ENCODE data around the gene MOSPD3. TPM values are rescaled to one million over a fixed set of nuclear protein-coding genes. Genes with fewer than 3 reads are reported as not detected.

The MOSPD3 gene
- total RNA-seq, 1 donor from 2014 or later = 19.5 TPM

DNA sequence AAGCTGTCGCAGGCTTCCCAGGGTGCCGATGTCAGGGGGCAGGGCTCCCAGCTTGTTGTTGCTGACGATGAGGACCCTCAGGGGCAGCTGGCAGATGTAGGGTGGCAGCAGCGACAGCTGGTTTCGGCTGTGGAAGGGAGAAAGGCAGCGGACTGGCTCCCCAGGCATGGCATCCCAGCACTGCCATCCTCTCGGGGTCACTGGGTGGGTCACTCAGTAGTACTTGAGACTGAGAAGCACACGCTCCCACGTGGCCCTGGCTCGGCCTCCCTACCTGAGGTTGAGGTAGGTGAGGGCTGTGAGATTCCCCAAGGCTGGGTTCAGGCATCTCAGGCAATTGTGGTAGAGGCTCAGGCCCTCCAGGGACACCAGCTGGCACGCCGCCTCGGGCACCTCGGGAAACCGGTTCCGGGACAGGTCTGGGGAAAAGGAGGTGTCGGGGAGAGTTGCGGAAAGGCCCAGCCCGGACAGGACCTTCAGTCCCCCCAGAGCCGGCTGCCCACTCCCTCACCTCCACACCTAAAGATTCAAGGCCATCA is 30.2 kb upstream of the MOSPD3 start:
- H3K9me3 ChIP-seq = no peaks in the 10 kb centered on the region
- H3K4me1 ChIP-seq = peaks cover 49% of the 10 kb centered on the region
- H3K36me3 ChIP-seq = peaks cover 57% of the 10 kb centered on the region
- no peaks in the 10 kb centered on the region for H3K27me3 ChIP-seq (ENCODE audit: low read depth)
- peak overlapping the region; percentile 99 for H3K4me3 ChIP-seq
- intact Hi-C loops (cut with DNase I) = no loop called here
- TF ChIP-seq, protein P1, sequence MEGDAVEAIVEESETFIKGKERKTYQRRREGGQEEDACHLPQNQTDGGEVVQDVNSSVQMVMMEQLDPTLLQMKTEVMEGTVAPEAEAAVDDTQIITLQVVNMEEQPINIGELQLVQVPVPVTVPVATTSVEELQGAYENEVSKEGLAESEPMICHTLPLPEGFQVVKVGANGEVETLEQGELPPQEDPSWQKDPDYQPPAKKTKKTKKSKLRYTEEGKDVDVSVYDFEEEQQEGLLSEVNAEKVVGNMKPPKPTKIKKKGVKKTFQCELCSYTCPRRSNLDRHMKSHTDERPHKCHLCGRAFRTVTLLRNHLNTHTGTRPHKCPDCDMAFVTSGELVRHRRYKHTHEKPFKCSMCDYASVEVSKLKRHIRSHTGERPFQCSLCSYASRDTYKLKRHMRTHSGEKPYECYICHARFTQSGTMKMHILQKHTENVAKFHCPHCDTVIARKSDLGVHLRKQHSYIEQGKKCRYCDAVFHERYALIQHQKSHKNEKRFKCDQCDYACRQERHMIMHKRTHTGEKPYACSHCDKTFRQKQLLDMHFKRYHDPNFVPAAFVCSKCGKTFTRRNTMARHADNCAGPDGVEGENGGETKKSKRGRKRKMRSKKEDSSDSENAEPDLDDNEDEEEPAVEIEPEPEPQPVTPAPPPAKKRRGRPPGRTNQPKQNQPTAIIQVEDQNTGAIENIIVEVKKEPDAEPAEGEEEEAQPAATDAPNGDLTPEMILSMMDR (IDR thresholded peaks at IDR 0.05) = no peak
- ATAC-seq = peak; percentile 0 to 3
- peak; percentile 87 for DNase-seq
- peak overlapping the region; percentile 98 for H3K27ac ChIP-seq

DNA sequence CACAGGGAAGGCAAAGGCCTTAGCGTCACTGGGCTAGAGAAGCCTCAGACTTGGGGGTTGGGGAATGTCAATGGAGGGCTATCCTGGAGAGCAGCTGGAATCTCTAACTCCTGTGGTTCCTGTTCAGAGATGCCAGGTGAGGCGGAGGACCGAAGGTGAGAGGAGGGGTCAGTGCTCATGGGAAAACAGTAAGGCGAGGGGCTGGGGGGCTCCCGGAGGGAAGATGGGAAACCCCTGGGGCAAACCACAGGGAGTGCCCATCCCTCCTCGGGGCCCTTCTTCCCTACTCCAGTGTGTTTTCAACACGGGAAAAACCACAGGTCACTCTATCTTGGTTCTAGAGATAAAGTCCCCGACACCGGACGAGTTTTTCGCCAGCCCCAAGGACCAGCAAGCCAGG is 29.7 kb upstream of the MOSPD3 start:
- Histone ChIP-seq H3K9me3 (no peaks in the 10 kb centered on the region), H3K36me3 (peaks cover 52% of the 10 kb centered on the region), H3K27ac (peak overlapping the region; percentile 98), H3K4me1 (peaks cover 50% of the 10 kb centered on the region), H3K4me3 (peak overlapping the region; percentile 99), H3K27me3 (ENCODE audit: low read depth) (no peaks in the 10 kb centered on the region)
- no peak for ATAC-seq
- DNase-seq = peak; percentile 41
- TF ChIP-seq, protein P1 (IDR thresholded peaks at IDR 0.05) = no peak
- intact Hi-C loops (cut with DNase I) = no loop called here

DNA sequence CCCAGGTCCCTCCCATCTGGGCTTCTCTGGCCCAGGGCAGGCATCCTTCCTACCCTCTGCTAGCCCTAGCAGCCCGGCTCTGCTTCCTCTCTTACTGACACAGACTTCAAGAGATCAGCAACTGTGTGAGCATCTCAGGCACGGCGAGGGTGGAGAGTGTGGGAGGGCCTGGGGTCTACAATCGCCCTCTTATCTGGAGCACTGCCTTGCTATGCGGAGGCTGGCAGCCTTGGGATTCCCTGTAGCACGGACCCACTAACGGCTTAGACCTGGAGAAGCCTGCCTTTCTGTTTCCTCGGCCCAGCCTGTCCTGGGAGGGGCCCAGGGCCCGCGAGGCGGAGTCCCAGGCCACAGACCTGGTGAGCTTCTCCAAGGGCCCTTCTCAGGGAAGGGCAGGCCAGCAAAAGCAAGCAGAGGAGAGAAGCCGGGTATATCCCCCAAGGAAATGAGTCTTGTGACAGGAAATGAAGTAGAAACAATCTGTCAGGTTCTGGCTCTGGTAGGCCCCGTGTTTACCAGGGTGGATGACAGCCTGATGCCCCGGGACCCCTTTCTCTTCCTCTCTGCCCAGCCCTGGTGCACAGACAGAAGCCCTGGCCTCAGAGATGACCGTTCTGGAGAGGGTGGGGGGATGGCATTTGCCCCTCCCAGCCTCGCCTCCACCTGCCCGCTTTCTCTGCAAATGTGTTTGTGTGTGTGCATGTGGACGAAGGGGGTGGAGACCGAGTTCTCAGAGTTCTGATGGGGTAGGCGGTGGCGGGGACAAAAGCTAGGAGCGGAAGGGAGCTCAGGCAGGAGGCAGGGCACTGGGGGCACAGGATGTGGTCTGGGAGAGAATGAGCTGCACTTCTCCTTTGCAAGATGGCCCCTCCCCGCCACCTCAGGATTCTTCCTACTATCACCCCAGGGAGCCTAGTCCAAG is 28.9 kb upstream of the MOSPD3 start:
- intact Hi-C loops (cut with DNase I) = no loop called here
- ATAC-seq = peak; percentile 13 to 31
- Histone ChIP-seq H3K9me3 (no peaks in the 10 kb centered on the region), H3K4me1 (peaks cover 50% of the 10 kb centered on the region), H3K4me3 (peak overlapping the region; percentile 99), H3K36me3 (peaks cover 45% of the 10 kb centered on the region), H3K27ac (peak overlapping the region; percentile 98), H3K27me3 (ENCODE audit: low read depth) (no peaks in the 10 kb centered on the region)
- TF ChIP-seq, protein P1 (IDR thresholded peaks at IDR 0.05) = no peak
- peak; percentile 87 for DNase-seq

DNA sequence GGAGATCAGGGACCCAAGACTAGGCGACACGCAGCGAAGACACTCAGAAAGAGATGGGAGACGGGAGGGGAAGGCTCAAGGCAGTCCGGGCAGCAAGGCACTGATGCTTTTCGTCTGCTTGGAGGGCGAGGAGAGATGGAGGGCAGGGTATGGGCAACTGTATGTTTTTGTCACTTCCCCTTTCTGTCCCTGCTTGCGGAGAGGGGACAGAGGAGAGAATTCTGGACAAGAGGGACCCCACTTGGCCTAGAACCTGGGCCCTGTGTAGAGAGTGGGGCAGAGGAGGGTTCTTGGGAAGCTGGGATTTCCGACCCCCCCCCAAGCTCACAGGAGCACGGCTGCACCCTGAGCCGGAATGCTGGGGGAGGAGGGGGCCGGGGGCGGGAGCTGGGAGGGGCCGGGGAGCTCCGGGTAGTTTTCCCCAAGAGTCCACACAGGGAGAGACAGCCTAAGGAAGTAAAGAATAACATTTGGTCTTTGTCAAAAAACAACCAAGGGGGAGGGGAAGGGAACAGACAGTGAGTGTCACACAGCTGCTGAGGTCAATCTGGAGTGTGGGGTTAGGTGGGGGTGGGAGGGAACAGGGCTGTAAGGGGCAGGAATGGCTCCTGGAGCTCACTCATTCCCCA is 28.2 kb upstream of the MOSPD3 start:
- Histone ChIP-seq H3K27ac (peak overlapping the region; percentile 98), H3K4me1 (peaks cover 50% of the 10 kb centered on the region), H3K4me3 (peak overlapping the region; percentile 99), H3K27me3 (ENCODE audit: low read depth) (no peaks in the 10 kb centered on the region), H3K9me3 (no peaks in the 10 kb centered on the region), H3K36me3 (peaks cover 37% of the 10 kb centered on the region)
- intact Hi-C loops (cut with DNase I) = no loop called here
- DNase-seq = peak; percentile 58
- TF ChIP-seq, protein P1 (IDR thresholded peaks at IDR 0.05) = no peak
- no peak for ATAC-seq

DNA sequence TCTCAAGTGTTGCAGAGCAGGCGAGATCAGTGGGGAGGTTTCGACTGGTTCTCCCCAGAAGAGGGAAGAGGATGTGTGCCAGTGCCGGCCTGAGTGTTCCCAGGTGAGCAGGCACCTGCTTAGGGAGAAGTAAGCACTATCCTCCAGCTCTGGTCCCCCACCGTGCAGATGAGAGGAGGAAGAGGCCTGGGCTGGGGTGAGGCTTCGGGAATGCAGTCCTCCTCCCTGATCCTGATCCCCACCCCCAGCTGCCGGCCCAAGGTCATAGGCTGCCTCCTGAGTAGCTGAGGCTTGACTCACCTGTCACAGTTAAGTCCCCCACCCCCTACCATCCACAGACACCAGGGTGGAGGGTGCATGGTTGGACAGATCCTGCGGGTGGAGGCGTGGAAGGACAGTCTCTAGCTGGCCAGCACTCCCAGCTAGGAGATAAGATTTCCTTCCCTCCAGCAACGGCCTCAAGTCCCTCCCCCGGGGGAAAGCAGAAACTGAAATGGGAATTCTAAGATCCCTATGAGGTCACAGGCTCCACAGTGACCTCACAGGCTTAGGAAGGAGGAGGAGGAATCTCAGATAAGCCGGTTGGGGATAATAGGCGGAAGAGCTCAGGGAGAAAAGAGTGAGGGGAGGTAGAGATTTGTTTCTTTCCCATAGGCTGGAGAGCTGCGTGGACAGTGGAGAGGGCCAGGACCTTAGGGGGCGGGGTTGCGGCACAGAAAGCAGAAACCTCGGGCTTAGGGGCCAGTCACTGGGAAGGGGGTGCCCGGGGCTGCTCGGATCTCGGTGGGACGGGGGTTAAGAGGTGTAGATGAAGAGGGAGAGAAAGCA is 27.4 kb upstream of the MOSPD3 start:
- Histone ChIP-seq H3K9me3 (no peaks in the 10 kb centered on the region), H3K4me1 (peaks cover 50% of the 10 kb centered on the region), H3K36me3 (peaks cover 29% of the 10 kb centered on the region), H3K27ac (peak overlapping the region; percentile 98), H3K27me3 (ENCODE audit: low read depth) (no peaks in the 10 kb centered on the region), H3K4me3 (peak overlapping the region; percentile 99)
- TF ChIP-seq, protein P1 (IDR thresholded peaks at IDR 0.05) = no peak
- intact Hi-C loops (cut with DNase I) = no loop called here
- ATAC-seq = peak in 1 of 2 donors; percentile 0
- DNase-seq = peak; percentile 59

Measured in lower lobe of right lung (tissue), 2 donors.